GM12892 (cell line): ENCODE data around the gene APPL1.
A peak's percentile ranks its signal among the peaks of the same experiment; 100 is the strongest.

Source experiments
- POLR2A ChIP-seq: IDR thresholded peaks from 2 replicates; pipeline ENCODE4 v1.6.1; 2011; ENCODE audit warnings: low read depth, low read length, control low read depth
- POLR2AphosphoS5 ChIP-seq: IDR thresholded peaks from 2 replicates; pipeline ENCODE4 v1.6.1; 2011; ENCODE audit warnings: low read depth, low read length, control low read depth
- TAF1 ChIP-seq: IDR thresholded peaks from 2 replicates; pipeline ENCODE4 v1.6.1; 2011; ENCODE audit warnings: low read depth, mild to moderate bottlenecking, control low read depth, low read length, borderline replicate concordance

DNA sequence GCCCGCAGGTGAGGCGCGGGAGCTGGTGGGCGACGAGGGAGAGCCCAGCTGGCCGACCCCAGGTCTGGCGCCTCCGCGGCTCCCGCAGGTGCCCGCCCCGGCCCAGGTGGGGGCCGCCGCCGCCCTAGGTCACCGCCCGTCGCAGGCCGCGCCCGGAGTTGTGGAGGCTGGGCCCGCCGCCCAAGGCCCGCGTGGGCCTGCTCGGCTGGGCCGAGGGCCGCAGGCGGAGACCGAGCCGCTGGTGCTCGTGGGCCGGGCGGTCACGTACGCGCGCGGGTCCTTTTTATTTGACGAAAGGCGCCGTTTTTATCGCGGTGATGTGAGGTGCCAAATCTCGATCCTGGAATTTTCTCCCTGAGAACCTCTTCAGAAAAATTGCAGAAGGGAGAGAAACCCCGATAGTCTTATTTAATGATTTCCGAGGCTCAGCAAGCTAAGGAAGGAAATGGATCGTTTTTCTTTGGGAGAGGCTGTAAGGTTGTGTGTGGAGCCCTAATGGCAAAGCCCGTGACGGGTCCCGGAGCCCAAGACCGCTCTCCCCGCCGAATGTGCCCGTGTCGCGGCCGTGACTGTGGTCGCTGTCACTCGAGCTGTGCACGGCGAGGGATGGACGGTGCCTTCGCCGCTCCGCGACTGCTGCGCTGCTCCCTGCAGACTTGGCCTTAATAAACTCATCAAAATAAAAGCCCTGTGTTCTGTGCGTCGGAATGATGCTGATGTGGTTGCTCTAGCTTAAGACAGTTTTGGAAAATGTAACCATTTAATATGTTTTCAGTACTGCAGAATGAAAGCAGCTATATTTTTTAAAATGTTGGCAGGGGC, 612 bp downstream of the APPL1 start:
- TF ChIP-seq POLR2A (0 out of 2 replicates have a peak, but pooled peaks have one; percentile 33), POLR2AphosphoS5 (0 out of 2 replicates have a peak, but pooled peaks have one; percentile 29), TAF1 (no peak)
